ENCODE results near the gene FOSL2.

Gene FOSL2

DNA sequence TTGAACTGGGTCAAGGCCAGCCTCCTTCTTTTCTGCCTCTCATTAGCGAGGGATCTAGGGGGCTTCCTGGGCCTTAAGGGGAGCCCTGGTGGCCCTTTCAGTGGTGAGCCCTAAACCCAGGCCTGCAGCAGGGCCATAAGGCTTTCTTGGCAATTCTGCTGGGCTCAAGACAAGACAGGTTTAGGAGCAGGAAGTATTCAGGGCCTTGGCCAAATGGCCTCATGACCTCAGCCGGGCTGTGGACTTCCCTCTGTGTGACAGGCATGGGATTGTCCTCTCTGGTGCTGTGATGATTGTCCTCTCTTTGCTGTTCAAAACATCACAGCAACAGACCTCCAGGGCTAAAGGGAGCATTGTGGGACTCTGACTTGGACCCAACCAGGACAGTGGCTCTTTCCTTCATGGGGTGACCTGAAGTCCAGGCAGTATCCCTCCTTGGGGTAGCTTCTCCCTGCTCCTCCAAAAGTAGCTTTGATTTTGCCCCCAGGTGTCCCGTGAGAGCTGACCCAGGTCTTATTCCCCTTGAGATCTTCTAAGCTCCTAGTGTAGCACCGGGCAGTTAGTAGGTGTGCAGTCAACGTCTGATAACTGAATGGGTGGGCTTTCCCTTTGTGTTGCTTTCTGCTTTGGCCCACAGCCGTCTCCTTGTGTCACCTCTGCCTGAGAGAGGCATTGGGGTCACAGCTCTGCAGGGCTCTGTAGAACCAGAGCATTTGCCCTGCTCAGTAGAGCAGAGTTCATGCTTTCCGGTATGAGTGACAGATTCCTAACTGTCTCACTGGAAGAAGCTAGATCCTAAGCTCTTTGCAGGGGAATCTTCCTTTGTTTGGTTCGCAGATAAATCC is 14.7 kb downstream of the FOSL2 start:
- no peak overlapping the region for H3K4me3 ChIP-seq (ENCODE audit: low read depth, low read length)
- no peak for DNase-seq (ENCODE audit: low read depth)

DNA sequence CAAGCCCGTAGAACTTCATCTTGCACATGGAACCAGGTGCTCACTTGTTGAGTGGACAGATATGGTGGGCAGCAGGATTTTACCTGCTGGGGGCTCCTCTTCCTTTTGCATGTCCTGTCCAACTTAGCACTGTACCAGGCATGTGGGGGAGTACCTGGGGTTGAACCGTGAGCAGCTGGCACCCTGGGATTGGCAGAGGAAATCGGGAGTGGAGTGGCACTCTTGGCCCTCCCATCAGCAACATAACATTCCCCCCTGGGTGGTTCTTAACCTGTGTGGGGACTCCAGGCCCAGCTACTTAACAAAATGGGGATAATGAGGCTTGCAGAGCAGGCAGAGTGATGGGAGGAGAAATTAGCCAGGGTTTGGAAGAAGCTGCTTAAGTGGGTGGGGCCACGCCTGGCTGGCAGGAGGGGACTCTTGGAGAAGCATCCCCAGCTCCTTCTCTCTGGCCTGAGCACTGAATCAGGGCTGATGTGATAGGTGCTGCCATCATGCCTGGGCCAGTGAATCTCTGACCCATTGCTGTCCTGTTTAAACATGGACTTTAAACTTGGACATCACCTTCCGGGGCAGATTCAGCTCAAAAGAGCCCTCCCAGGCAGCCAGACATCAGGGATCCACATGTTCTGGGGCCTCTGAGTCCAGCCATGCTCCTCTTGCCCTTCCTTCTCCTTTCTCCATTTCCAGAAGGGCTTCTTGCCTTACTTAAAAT is 15.5 kb downstream of the FOSL2 start:
- no peak for DNase-seq (ENCODE audit: low read depth)
- no peak overlapping the region for H3K4me3 ChIP-seq (ENCODE audit: low read depth, low read length)

DNA sequence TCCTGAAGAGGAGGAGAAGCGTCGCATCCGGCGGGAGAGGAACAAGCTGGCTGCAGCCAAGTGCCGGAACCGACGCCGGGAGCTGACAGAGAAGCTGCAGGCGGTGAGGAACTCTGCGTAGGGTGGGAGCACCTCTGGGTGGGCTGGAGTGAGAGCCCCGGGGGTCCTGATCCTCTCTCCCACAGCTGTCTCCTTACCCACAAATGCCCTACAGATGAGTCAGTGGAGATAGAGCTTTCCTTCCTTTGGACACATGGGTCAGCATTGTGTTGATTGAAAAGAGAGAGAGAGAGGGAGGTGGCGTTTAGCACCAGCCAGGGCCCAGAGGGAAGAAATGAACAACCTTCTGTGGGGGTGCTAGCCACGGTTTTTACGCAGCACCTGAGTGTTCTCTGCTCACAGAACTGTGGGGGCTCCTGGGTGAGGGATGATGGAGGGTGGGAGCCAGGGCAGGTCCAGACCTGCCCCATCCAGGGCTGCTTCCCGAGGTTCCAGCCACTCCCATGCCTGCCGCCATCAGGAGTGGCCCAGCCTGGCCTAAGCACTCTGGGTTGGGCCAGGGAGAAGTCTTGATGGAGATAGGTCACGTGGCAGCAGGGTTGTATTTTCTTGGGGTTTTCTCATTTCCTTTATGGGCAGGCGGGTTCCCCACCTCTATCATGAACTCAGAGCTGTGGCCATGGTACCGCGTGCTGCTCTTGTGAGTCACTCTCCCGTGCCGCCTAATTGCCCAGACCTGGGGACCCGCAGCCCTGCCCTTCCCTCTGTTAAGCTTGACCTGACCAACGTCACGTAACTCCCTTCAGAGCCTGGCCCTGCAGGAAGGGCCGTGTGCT is 16.3 kb downstream of the FOSL2 start:
- peak; percentile 36 for DNase-seq (ENCODE audit: low read depth)
- H3K4me3 ChIP-seq (ENCODE audit: low read depth, low read length), result no peak overlapping the region

DNA sequence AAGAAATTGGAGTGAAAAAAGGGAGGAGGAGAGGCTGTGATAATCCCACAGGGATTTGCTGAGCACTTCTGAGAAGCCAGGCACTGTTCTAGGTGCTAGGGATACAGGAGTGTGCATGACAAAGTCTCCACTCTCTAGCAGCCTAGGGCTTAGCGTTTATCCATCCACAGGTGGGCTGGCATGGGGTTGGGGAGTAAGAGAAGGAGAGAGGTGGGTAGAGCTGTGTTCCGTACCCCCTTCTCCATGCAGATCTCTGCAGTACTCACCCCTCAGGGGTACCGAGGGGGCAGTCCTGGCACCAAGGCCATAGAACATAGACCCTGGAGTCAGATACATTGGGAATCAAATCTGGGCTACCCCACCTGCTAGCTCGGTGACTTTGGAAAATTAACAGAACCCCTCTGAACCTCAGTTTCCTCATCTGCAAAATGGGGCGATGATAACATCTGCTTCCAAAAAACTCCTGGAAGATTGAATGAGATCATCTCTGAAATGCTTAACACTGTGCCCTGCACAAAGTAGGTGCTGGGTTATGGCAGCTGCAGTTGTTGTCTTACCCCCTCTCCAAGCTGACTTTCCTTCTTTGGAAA is 18.6 kb downstream of the FOSL2 start:
- no peak overlapping the region for H3K4me3 ChIP-seq (ENCODE audit: low read depth, low read length)
- no peak for DNase-seq (ENCODE audit: low read depth)

DNA sequence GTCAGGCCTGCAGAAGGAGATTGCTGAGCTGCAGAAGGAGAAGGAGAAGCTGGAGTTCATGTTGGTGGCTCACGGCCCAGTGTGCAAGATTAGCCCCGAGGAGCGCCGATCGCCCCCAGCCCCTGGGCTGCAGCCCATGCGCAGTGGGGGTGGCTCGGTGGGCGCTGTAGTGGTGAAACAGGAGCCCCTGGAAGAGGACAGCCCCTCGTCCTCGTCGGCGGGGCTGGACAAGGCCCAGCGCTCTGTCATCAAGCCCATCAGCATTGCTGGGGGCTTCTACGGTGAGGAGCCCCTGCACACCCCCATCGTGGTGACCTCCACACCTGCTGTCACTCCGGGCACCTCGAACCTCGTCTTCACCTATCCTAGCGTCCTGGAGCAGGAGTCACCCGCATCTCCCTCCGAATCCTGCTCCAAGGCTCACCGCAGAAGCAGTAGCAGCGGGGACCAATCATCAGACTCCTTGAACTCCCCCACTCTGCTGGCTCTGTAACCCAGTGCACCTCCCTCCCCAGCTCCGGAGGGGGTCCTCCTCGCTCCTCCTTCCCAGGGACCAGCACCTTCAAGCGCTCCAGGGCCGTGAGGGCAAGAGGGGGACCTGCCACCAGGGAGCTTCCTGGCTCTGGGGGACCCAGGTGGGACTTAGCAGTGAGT is 19.4 kb downstream of the FOSL2 start:
- H3K4me3 ChIP-seq (ENCODE audit: low read depth, low read length), result no peak overlapping the region
- DNase-seq (ENCODE audit: low read depth), result no peak

DNA sequence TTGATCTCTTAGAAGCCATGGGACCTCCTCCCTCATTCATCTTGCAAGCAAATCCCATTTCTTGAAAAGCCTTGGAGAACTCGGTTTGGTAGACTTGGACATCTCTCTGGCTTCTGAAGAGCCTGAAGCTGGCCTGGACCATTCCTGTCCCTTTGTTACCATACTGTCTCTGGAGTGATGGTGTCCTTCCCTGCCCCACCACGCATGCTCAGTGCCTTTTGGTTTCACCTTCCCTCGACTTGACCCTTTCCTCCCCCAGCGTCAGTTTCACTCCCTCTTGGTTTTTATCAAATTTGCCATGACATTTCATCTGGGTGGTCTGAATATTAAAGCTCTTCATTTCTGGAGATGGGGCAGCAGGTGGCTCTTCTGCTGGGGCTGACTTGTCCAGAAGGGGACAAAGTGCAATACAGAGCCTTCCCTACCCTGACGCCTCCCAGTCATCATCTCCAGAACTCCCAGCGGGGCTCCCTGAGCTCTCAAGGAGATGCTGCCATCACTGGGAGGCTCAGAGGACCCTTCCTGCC is 20.0 kb downstream of the FOSL2 start:
- DNase-seq (ENCODE audit: low read depth), result no peak
- no peak overlapping the region for H3K4me3 ChIP-seq (ENCODE audit: low read depth, low read length)

DNA sequence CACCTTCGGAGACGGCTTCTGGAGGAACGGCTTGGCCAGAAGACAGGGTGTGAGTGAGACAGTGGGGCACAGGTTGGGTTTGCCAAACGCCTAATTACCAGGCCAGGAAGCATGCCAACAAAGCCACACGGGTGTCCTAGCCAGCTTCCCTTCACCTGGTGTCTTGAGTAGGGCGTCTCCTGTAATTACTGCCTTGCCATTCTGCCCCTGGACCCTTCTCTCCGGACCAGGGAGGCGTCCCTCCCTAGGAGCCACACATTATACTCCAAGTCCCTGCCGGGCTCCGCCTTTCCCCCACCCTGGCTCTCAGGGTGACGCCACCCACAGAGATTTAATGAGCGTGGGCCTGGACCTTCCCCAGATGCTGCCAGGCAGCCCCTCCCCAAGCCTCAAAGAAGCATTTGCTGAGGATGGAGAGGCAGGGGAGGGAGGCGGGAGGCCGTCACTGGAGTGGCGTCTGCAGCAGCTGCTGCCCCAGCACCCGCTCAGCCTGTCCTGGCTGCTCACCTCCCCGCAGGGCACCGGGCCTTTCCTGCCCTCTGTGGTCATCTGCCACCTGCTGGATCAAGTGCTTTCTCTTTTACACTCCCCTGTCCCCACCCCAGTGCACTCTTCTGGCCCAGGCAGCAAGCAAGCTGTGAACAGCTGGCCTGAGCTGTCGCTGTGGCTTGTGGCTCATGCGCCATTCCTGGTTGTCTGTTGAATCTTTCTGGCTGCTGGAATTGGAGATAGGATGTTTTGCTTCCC is 20.7 kb downstream of the FOSL2 start:
- H3K4me3 ChIP-seq (ENCODE audit: low read depth, low read length), result no peak overlapping the region
- DNase-seq (ENCODE audit: low read depth), result peak; percentile 65

DNA sequence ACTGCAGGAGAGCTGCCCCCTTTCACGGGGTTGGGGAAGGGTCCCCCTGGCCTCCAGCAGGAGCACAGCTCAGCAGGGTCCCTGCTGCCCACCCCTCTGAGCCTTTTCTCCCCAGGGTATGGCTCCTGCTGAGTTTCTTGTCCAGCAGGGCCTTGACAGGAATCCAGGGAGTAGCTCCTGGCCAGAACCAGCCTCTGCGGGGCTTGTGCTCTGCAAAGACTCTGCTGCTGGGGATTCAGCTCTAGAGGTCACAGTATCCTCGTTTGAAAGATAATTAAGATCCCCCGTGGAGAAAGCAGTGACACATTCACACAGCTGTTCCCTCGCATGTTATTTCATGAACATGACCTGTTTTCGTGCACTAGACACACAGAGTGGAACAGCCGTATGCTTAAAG is 21.2 kb downstream of the FOSL2 start:
- DNase-seq (ENCODE audit: low read depth), result no peak
- H3K4me3 ChIP-seq (ENCODE audit: low read depth, low read length), result no peak overlapping the region

DNA sequence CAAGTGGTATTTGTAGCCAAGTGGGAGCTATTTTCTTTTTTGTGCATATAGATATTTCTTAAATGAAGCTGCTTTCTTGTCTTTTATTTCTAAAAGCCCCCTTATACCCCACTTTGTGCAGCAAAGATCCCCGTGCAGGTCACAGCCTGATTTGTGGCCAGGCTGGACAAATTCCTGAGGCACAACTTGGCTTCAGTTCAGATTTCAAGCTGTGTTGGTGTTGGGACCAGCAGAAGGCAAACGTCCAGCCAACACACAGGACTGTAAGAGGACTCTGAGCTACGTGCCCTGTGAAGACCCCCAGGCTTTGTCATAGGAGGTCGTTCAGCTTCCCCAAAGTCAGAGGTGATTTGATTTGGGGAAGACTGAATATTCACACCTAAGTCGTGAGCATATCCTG is 21.9 kb downstream of the FOSL2 start:
- no peak overlapping the region for H3K4me3 ChIP-seq (ENCODE audit: low read depth, low read length)
- no peak for DNase-seq (ENCODE audit: low read depth)

DNA sequence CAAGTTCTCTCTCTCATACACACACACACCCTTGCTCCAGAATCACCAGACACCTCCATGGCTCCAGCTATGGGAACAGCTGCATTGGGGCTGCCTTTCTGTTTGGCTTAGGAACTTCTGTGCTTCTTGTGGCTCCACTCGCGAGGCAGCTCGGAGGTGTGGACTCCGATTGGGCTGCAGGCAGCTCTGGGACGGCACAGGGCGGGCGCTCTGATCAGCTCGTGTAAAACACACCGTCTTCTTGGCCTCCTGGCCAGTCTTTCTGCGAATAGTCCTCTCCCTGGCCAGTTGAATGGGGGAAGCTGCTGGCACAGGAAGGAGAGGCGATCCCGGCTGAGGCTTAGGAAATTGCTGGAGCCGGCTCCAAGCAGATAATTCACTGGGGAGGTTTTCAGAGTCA is 22.4 kb downstream of the FOSL2 start:
- no peak for DNase-seq (ENCODE audit: low read depth)
- no peak overlapping the region for H3K4me3 ChIP-seq (ENCODE audit: low read depth, low read length)

DNA sequence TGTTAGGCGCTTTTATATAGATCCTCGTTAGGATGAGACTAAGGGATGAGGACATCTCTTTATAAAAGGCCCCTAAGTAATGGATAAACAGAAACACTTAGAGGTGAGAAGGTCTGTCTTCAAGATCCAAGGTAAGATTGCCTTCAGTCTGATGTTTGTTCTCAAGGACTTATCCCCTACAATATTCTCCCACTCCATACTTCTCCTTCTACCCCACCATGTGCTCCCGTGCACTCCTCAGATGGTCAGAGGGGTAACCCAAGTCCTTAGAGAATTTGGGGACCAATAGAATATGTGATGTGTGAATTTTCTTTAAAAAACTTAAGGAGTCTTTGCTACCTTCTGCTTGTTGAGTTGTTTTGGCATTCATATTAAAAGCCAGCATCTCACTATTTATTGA is 23.1 kb downstream of the FOSL2 start:
- no peak overlapping the region for H3K4me3 ChIP-seq (ENCODE audit: low read depth, low read length)
- DNase-seq (ENCODE audit: low read depth), result no peak

DNA sequence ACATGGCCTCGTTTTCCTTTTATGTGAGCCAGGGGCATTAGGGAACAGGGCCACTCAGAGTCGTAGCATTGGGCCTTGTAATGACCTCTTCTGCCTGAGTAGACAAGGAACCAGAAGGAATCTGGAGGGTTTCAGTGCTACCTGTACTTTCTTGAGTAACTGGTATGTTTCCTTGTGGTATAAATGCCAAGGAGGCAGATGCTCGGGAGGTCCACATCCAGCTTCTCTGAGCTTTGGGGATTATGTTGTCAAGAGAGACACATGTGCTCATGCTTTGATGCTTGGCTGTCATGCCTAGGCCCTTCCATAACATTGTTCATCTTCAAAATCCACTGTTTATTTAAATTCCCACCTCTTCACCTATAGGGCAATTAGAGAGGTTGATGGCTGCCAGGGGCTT is 26.3 kb downstream of the FOSL2 start:
- DNase-seq (ENCODE audit: low read depth), result no peak
- H3K4me3 ChIP-seq (ENCODE audit: low read depth, low read length), result no peak overlapping the region

DNA sequence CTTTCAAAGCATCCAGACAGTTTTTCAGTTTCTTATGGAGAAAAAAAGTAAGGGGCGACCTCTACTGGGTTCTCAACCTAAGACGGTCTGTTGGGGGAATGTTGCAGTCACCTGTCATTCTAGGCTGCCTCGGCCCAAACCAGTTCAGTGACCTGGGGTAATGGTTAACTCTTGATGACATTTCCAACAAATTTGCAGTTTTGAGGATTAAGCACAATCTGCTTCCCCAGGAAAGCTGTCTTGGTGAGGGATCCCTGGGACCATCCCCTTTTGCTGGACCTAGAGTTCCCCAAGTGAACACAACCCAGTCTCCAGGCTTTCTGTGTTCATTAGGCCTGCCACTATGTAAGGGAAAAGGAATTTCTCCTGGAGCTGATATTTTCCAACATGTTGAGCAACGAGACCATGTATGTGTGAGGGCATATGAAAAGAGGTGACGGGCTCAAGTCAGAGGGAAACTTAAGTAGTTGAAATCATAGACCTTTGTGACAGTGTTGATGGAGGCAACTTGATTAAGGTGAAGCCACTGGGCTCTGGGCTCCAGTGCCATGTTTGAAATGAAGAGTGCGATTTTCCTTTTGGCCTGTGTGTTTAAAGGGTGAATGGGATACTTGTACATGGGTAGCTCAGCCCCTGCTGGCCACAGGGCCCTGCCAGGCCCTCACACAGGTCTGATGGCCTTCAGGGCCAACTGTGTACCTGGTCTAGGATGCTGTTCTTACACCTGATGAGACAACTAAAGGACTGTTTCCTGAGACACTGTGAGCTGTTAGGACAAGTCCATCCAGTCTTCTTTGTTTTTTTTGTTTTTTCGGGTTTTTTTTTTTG is 27.0 kb downstream of the FOSL2 start:
- H3K4me3 ChIP-seq (ENCODE audit: low read depth, low read length), result no peak overlapping the region
- no peak for DNase-seq (ENCODE audit: low read depth)

DNA sequence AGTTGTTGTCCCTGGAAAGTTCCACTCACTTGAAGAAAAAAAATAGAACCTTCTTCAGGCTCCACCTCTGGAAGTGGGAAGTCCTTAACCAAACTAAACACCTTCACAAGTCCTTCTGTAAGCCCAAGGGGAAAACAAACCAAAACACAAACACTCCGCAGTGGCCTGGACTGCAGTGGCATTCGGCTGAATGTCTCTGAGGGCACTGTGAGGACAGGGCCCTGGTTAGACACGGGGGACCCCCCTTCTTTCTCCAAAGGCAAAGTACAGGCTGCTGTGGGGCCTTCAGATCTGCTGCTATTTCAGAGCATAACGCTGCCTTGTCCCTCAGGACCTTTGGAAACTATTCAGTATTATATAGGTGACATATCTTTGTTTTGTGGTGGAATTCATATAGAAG is 28.1 kb downstream of the FOSL2 start:
- no peak overlapping the region for H3K4me3 ChIP-seq (ENCODE audit: low read depth, low read length)
- no peak for DNase-seq (ENCODE audit: low read depth)

DNA sequence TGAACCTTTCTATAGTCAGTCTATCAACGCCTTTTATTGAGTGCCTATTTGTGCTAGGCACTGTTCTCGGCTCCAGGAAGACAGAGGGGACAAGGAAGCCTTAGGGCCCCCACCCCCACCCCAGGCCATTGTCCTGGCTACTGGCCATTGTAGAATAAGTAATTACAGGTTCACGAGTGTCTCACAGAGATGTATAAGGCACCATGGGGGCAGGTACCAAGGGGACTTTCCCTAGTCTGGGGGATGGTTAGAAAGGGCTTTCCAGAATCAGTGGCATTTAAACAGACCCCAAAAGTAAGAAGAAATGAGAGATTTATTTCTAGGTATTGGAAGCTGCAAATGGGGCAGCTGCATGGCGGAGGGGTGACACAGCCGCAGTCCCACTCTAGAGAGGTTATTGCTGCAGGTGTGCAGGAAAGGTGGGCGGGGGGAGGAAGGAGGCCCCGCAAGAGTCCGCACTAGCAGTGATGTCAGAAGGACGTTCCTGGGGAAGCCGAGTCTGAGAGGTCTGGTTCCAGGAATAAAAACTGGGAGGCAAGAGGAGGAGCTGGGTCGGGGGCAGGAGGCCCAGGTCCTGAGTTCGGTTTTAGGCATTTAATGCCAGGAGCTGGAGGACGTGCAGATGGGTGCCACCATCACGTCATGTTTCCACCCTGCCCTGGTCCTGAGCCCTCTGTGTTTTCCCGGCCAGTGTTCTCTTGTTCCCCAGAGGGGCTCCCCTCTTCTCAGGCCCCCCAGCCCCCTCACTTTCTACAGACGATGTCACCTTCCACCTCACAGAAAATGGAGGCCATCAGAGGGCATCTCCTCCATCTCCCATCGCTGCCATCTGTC is 30.5 kb downstream of the FOSL2 start:
- no peak overlapping the region for H3K4me3 ChIP-seq (ENCODE audit: low read depth, low read length)
- no peak for DNase-seq (ENCODE audit: low read depth)

DNA sequence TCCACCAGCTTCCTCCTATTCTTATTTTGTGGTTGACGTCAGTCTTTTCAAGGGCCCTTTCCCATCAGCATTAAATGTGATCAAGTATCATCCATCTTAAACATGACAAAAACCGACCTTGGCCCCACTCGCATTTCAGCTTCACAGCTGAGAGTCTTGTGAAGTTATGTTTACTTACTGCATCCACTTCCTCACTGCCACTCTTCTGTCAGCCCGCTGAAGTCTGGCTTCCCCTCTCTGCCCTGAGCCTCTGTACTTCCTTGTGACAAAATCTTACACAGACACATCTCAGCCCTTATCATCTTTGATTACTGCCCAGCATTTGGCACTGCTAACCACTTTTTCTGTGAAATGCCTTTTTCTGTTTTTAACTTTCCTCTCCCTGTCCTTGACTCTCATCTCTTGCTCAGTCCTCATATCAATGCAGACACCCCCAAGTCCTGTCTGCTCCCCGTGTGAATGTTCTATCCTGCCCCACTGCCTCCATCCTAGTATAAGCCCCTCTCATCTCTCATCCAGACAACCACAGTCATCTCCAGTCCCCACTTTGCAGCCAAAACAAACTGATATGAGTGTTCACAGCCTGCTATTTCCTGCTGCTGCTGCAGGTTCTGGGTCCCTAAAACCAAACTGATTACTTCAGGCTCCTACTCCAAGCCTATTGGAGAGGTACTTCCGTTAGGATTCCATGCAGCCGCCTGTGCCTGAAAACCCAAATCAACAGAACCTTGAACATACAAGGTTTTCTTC is 31.4 kb downstream of the FOSL2 start:
- no peak for DNase-seq (ENCODE audit: low read depth)
- H3K4me3 ChIP-seq (ENCODE audit: low read depth, low read length), result no peak overlapping the region
